ENCODE results near the gene PHEX. TPM values are rescaled to one million over a fixed set of nuclear protein-coding genes. Genes with fewer than 3 reads are reported as not detected.

The PHEX gene
- total RNA-seq, 4 donors from 2014 or later, result under 0.01 to 0.34 TPM; not detected in 2

DNA sequence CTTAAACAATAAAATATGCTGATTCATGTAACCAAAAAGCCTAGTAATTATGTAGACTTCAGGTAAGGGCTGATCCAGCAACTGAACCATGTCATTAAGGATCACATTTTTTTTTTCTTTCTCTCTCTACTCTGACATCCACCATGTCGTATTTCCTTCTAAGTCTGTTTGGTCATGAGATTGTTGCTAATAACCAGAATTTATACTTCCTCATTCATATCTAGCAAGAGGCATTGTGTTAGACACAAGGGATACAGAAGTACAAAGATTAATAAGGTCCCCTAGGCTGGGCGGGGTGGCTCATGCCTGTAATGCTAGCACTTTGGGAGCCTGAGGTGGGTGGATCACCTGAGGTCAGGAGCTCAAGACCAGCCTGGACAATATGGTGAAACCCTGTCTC lies 24.1 kb downstream of the PHEX start:
- TF ChIP-seq, protein P1, sequence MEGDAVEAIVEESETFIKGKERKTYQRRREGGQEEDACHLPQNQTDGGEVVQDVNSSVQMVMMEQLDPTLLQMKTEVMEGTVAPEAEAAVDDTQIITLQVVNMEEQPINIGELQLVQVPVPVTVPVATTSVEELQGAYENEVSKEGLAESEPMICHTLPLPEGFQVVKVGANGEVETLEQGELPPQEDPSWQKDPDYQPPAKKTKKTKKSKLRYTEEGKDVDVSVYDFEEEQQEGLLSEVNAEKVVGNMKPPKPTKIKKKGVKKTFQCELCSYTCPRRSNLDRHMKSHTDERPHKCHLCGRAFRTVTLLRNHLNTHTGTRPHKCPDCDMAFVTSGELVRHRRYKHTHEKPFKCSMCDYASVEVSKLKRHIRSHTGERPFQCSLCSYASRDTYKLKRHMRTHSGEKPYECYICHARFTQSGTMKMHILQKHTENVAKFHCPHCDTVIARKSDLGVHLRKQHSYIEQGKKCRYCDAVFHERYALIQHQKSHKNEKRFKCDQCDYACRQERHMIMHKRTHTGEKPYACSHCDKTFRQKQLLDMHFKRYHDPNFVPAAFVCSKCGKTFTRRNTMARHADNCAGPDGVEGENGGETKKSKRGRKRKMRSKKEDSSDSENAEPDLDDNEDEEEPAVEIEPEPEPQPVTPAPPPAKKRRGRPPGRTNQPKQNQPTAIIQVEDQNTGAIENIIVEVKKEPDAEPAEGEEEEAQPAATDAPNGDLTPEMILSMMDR (IDR thresholded peaks at IDR 0.05; ENCODE audit: low read depth), result no peak

DNA sequence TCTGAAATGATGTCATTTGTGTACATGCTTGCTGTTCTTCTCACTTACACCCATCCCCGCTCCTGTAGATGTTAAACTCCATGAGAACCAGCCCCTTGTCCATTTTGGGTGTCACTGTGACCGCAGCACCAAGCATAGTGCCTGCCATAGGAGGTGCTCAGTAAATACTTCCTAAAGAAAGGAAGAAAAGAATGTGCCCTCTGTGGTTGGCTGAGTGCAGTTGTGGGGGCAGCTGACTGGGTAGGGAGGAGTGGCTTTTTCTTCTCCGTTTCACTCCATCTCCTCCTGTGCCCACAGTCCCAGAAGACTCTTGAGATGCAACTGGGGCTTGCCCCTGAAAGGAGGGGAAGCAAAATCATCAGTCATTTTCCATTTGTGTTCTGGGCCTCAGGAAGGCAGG lies 25.5 kb downstream of the PHEX start:
- TF ChIP-seq, protein P1 (IDR thresholded peaks at IDR 0.05; ENCODE audit: low read depth), result no peak

DNA sequence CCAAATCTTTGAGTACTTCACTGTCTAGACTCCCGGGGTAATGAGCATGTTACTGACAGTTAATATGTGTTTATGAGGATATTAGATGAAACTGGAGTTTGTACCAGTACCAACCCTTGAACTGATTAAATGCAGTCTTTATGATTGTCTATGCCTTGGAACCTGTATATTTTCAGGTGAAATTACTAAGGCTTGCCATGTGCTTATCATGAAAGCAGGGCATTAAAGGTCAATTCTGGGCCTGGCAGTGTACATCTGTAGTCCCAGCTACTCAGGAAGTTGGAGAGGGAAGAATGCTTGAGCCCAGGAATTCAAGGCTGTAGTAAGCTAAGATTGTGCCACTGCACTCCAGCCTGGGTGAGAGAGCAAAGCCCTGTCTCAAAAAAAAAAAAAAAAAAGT lies 27.6 kb downstream of the PHEX start:
- TF ChIP-seq, protein P1 (IDR thresholded peaks at IDR 0.05; ENCODE audit: low read depth), result no peak

DNA sequence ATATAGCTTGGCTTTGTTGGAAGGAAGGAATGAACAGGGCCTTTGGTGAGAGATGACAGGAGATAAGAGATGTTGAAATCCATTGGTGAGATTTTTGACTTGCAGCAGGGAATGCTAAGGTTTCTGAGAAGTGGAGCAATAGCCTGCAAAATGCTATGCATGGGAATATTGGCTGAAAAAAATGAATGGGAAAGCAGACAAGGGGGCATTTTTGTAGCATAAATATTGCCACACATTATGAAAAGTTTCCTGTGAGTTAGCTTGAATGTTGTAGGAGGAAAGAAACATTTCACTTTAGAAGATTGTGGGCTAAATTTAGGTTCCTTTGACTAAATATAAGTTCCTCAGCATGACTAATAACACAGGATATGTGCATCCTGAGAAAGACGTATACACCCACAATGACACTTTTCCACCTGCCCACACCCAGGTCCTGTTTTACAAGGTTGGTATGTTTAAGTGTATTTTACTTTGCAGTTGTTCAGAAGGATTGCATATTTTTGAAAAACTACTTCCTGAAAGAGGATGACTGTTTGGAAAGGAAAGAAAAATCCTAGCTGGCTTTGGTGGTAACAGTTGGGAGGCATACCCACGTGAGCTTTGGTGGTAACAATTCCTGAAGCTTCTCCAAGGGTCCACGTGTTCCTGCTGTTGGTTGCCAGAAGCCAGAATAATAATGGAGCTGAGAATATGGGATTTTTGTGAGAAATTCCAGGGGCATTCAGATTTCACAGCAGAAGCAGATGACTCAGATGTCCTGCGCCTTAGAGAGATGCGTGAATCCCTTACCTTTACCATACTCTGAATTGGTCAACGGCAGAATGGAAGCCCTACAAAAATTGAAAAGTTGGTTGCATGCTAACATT lies 28.5 kb downstream of the PHEX start:
- TF ChIP-seq, protein P1 (IDR thresholded peaks at IDR 0.05; ENCODE audit: low read depth), result no peak

DNA sequence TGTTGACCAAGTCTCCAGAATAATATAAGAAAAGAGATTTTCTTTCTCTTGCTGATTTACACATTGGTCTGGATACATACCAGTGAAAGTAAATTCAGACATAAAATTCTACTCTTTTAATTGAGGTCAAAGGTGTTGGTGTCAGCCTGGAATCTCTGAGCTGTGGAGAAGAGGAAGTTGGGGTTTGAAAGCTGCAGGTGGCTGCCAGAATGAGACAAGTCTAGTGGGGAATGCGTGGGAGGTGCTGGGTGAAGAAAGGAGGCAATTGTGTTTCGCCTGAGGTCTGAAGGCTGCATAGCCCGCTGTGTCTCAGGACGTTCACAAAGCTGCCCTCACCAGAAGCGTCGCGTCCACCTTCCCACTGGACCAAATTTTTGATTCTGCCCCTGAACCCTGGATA lies 31.2 kb downstream of the PHEX start:
- TF ChIP-seq, protein P1 (IDR thresholded peaks at IDR 0.05; ENCODE audit: low read depth), result no peak

DNA sequence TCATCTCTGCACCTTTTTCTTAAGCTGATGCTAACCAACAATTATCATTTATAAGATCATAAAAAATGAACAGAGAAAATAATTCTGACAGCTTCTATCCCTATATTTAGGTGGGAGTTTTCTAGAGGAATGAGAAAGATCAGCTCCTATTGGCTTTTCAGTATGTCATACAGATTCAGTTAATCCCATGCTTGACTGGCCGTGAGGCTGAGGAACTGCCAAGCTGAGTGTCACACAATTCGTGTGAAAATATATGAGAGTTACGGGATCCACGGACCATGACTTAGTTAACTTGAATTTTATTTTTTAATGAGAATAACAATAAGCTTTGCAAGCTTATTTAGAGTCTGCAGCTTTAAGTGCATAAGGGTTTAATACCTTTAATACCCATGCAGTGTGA lies 37.5 kb downstream of the PHEX start:
- TF ChIP-seq, protein P1 (IDR thresholded peaks at IDR 0.05; ENCODE audit: low read depth), result no peak

DNA sequence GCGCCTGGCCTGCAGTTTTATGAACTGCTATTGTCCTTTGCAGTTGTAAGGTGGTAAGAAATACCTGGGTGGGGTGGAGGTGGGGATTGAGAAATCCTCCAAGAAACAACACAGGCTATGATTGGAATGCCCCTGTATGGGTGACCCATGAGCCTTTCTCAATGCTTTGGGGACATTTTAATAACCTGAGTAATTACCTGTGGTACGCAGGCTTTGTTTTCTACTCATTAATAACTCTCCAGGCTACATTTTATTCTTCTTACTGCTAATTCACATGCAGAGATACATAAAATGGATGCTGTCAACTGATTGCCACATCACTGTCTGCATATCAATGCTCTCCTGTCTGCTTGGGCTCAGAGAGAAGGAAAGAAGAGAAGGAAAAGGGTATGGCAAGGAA lies 41.8 kb downstream of the PHEX start:
- TF ChIP-seq, protein P1 (IDR thresholded peaks at IDR 0.05; ENCODE audit: low read depth), result no peak
